Type B pancreatic cell (in vitro differentiated cells): ENCODE results near the gene AK8. TPM values are rescaled to one million over a fixed set of nuclear protein-coding genes. Genes with fewer than 3 reads are reported as not detected.
"Not testable (repeated sequence)": the region's sequence is repeated elsewhere in the genome, so short reads cannot be mapped to it uniquely, and the experiment has no call there.

Source experiments
- DNase-seq: peaks from one replicate; pipeline ENCODE4 v3.0.0; 2021; ENCODE audit warnings: mixed read lengths; ENCODE audit not compliant: unreplicated experiment; ENCODE audit errors: extremely low spot score
- H3K27ac Mint-ChIP-seq: 2 replicates; pipeline ENCODE4 v1.8.0; 2021; ENCODE audit warnings: mild to moderate bottlenecking, mixed read lengths
- H3K27me3 Mint-ChIP-seq: 2 replicates; pipeline ENCODE4 v1.8.0; 2021; ENCODE audit warnings: mixed read lengths
- H3K36me3 Mint-ChIP-seq: 2 replicates; pipeline ENCODE4 v1.8.0; 2021; ENCODE audit warnings: mixed read lengths
- H3K4me1 Mint-ChIP-seq: one replicate; pipeline ENCODE4 v1.8.0; 2021; ENCODE audit warnings: mixed read lengths; ENCODE audit not compliant: unreplicated experiment
- H3K4me3 Mint-ChIP-seq: 2 replicates; pipeline ENCODE4 v1.8.0; 2021; ENCODE audit warnings: mild to moderate bottlenecking, mixed read lengths
- H3K9me3 Mint-ChIP-seq: 2 replicates; pipeline ENCODE4 v1.8.0; 2021; ENCODE audit warnings: mixed read lengths
- CTCF ChIP-seq: fragments of 200-600 bp; sonication (generic); conservative IDR thresholded peaks from 2 replicates; pipeline ENCODE4 v1.5.0; 2021; ENCODE audit warnings: antibody characterized with exemption, mild to moderate bottlenecking
- total RNA-seq: library from RNA; stranded (reverse); gene quantifications from 2 replicates; pipeline ENCODE4 v1.2.1, GENCODE V29; 2021; ENCODE audit warnings: low replicate concordance

AK8 gene
- total RNA-seq, 1 donor from 2014 or later = 5.5 TPM

GRCh38 chr9:132717326-132717945, 160.6 kb downstream of the AK8 start:
- no peak for TF ChIP-seq CTCF
- Mint-ChIP-seq H3K27me3 (peaks cover 11% of the 10 kb centered on the region), H3K27ac (no peak overlapping the region), H3K4me1 (no peaks in the 10 kb centered on the region), H3K4me3 (no peak overlapping the region), H3K9me3 (no peaks in the 10 kb centered on the region), H3K36me3 (no peaks in the 10 kb centered on the region)
- peak; percentile 50 for DNase-seq

- Mint-ChIP-seq H3K9me3 (no peaks in the 10 kb centered on the region), H3K27ac (no peak overlapping the region), H3K27me3 (peaks cover 11% of the 10 kb centered on the region), H3K4me1 (no peaks in the 10 kb centered on the region), H3K4me3 (no peak overlapping the region), H3K36me3 (no peaks in the 10 kb centered on the region)
- TF ChIP-seq CTCF = no peak
- no peak for DNase-seq
Observed at GRCh38 chr9:132716007-132716406, 162.1 kb downstream of the AK8 start.

GRCh38 chr9:132712753-132713152, 165.3 kb downstream of the AK8 start:
- Mint-ChIP-seq H3K27me3 (peaks cover 18% of the 10 kb centered on the region), H3K4me3 (no peak overlapping the region), H3K27ac (no peak overlapping the region), H3K36me3 (no peaks in the 10 kb centered on the region), H3K4me1 (no peaks in the 10 kb centered on the region), H3K9me3 (no peaks in the 10 kb centered on the region)
- no peak for TF ChIP-seq CTCF
- no peak for DNase-seq

GRCh38 chr9:132711846-132712245, 166.2 kb downstream of the AK8 start:
- Mint-ChIP-seq H3K36me3 (no peaks in the 10 kb centered on the region), H3K9me3 (no peaks in the 10 kb centered on the region), H3K27me3 (peaks cover 14% of the 10 kb centered on the region), H3K4me1 (no peaks in the 10 kb centered on the region), H3K27ac (no peak overlapping the region), H3K4me3 (no peak overlapping the region)
- peak; percentile 25 for DNase-seq
- no peak for TF ChIP-seq CTCF

- H3K27me3 Mint-ChIP-seq = peaks cover 19% of the 10 kb centered on the region
- H3K36me3 Mint-ChIP-seq, H3K27ac Mint-ChIP-seq, H3K9me3 Mint-ChIP-seq, H3K4me3 Mint-ChIP-seq, H3K4me1 Mint-ChIP-seq: not testable (repeated sequence)
- DNase-seq = peak; percentile 11
Observed at GRCh38 chr9:132711152-132711551, 166.9 kb downstream of the AK8 start.

GRCh38 chr9:132710333-132710732, 167.8 kb downstream of the AK8 start:
- Mint-ChIP-seq H3K4me1 (no peaks in the 10 kb centered on the region), H3K27ac (no peak overlapping the region), H3K9me3 (no peaks in the 10 kb centered on the region), H3K4me3 (no peak overlapping the region), H3K36me3 (no peaks in the 10 kb centered on the region), H3K27me3 (peaks cover 20% of the 10 kb centered on the region)
- no peak for TF ChIP-seq CTCF
- no peak for DNase-seq
